ENCODE results near the gene MAB21L4.

DNA sequence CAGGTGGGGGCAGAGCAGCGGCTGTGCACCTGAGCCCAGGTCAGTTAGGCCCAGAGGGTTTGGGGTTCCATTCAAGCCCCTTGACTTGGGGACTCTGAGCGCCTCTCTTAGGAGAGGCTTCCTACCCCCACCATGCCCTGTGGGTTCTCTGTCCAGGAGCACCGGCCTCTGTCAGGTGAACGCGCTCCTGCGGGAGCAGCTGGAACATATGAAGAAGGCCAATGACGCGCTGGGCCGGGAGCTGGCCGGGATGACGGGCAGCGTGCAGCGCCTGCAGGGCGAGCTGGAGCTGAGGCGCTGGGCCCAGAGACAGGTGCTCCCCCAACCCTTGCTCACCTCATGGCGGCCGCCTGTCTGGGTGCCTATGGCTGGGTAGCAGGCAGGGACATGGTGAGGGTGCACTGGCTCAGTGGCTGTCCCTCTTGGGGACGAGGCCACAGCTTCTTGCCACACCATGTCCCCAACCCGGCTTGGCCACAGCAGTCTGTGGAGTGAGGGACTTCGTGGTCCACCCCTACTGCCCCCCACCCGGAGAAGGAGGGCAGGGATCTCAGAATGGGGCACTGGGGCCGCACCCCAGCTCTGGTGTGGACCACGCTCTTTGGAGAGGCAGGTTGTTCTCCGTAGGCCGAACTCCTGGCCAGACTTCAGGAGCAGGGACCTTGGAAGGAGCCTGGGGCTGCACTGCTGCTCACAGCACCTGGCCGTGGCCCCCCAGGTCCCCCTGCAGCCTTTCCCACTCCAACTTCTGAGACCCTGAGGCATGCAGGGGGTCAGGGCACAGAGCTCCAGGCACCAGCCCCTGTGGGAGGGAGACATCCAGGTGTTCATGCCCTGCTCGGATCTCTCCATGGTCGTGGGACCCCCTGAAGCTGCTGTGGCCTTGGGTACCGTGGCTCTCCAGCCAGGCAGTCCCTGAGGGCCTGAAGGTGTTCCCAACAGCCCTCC, 29.9 kb upstream of the MAB21L4 start:
- TF ChIP-seq, protein P1, sequence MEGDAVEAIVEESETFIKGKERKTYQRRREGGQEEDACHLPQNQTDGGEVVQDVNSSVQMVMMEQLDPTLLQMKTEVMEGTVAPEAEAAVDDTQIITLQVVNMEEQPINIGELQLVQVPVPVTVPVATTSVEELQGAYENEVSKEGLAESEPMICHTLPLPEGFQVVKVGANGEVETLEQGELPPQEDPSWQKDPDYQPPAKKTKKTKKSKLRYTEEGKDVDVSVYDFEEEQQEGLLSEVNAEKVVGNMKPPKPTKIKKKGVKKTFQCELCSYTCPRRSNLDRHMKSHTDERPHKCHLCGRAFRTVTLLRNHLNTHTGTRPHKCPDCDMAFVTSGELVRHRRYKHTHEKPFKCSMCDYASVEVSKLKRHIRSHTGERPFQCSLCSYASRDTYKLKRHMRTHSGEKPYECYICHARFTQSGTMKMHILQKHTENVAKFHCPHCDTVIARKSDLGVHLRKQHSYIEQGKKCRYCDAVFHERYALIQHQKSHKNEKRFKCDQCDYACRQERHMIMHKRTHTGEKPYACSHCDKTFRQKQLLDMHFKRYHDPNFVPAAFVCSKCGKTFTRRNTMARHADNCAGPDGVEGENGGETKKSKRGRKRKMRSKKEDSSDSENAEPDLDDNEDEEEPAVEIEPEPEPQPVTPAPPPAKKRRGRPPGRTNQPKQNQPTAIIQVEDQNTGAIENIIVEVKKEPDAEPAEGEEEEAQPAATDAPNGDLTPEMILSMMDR (IDR thresholded peaks at IDR 0.05): no peak
- TF ChIP-seq ZFX (IDR thresholded peaks at IDR 0.05; ENCODE audit: borderline replicate concordance): no peak

Measured in 22Rv1 (cell line).